OCI-LY1 (cell line): Measurements from ENCODE around the gene TIMP3.

Experiments used
- H2AFZ ChIP-seq: fragments of 200-600 bp; sonication (generic), shearing (Covaris generic); 2 replicates; pipeline ENCODE4 v1.6.0; 2014; ENCODE audit warnings: antibody characterized with exemption, mild to moderate bottlenecking, low read length
- H3F3A ChIP-seq: fragments of 200-600 bp; sonication (generic), shearing (Covaris generic); 2 replicates; pipeline ENCODE4 v1.6.0; 2014; ENCODE audit warnings: mild to moderate bottlenecking, antibody characterized with exemption, low read length, moderate library complexity; ENCODE audit not compliant: insufficient read depth
- H3K27ac ChIP-seq: fragments of 200-600 bp; sonication (generic); 2 replicates; pipeline ENCODE4 v1.5.1; 2014; ENCODE audit warnings: low read length, mixed run types, mild to moderate bottlenecking, low read depth; ENCODE audit not compliant: poor library complexity, severe bottlenecking
- H3K27me3 ChIP-seq: fragments of 200-600 bp; sonication (generic); 2 replicates; pipeline ENCODE4 v1.6.0; 2014; ENCODE audit warnings: antibody characterized with exemption, mild to moderate bottlenecking, low read length, moderate library complexity; ENCODE audit not compliant: insufficient read depth
- H3K36me3 ChIP-seq: fragments of 200-600 bp; sonication (generic); 2 replicates; pipeline ENCODE4 v1.6.1; 2014; ENCODE audit warnings: mild to moderate bottlenecking, antibody characterized with exemption, low read length, moderate library complexity, mixed read lengths; ENCODE audit not compliant: insufficient read depth
- H3K4me1 ChIP-seq: fragments of 200-600 bp; sonication (generic); 2 replicates; pipeline ENCODE4 v1.5.1; 2014; ENCODE audit warnings: mild to moderate bottlenecking, low read length, moderate library complexity; ENCODE audit not compliant: insufficient read depth, severe bottlenecking
- H3K4me2 ChIP-seq: fragments of 200-600 bp; sonication (generic), shearing (Covaris generic); 2 replicates; pipeline ENCODE4 v1.6.1; 2014; ENCODE audit warnings: low read length
- H3K4me3 ChIP-seq: fragments of 200-600 bp; sonication (generic); 2 replicates; pipeline ENCODE4 v1.5.1; 2014; ENCODE audit warnings: low read length, low read depth, mild to moderate bottlenecking, mixed read lengths; ENCODE audit not compliant: poor library complexity, severe bottlenecking
- H3K79me2 ChIP-seq: fragments of 200-600 bp; shearing (Covaris generic); 2 replicates; pipeline ENCODE4 v1.6.1; 2016; ENCODE audit warnings: mixed run types, low read length, mixed read lengths; ENCODE audit not compliant: insufficient read depth
- H3K9ac ChIP-seq: fragments of 200-600 bp; sonication (generic), shearing (Covaris generic); 2 replicates; pipeline ENCODE4 v1.6.1; 2014; ENCODE audit warnings: mild to moderate bottlenecking, low read length, mixed read lengths
- H3K9me2 ChIP-seq: fragments of 200-600 bp; sonication (generic), shearing (Covaris generic); 2 replicates; pipeline ENCODE4 v1.6.1; 2014; ENCODE audit warnings: low read depth, mild to moderate bottlenecking, low read length, mixed read lengths
- H3K9me3 ChIP-seq: fragments of 200-600 bp; shearing (Covaris generic); 2 replicates; pipeline ENCODE4 v1.6.1; 2014; ENCODE audit warnings: low read length, mixed read lengths
- H4K20me1 ChIP-seq: fragments of 200-600 bp; sonication (generic), shearing (Covaris generic); 2 replicates; pipeline ENCODE4 v1.6.0; 2016; ENCODE audit warnings: mild to moderate bottlenecking, low read length; ENCODE audit not compliant: insufficient read depth
- EZH2 ChIP-seq: fragments of 200-600 bp; sonication (generic), shearing (Covaris generic); IDR thresholded peaks from 2 replicates; pipeline ENCODE4 v1.8.0; 2017; ENCODE audit warnings: borderline replicate concordance, mixed run types, mild to moderate bottlenecking, antibody characterized with exemption, low read length, moderate library complexity, mixed read lengths
- TF ChIP-seq, protein P1 (sequence below): fragments of 200-600 bp; sonication (generic), shearing (Covaris generic); IDR thresholded peaks from 2 replicates; pipeline ENCODE4 v1.5.1; 2017; ENCODE audit warnings: mild to moderate bottlenecking, antibody characterized with exemption, low read length, moderate library complexity, mixed read lengths

TIMP3 gene

DNA sequence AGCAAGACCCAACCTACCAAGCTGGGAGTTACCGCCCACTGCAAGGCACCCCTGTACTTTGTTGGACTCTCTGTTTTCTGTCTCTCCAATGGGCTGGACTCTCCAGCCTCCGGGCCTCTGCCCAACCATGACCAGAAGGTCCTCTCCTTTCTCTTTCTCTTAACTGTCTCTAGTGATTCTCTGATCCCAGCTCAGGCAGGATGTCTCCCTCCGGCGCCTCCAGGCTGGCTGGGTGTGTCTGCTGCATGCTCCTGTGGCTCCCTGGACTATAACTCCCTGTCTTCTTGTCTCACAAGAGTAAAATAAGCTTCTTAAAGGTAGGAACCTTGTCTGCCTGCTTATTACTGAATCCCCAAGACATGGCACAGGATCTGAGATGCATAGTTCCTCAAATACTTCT is 36.3 kb downstream of the TIMP3 start:
- Histone ChIP-seq H3F3A (no peaks in the 10 kb centered on the region), H3K9me2 (no peaks in the 10 kb centered on the region), H3K4me3 (no peak overlapping the region), H3K9ac (no peak overlapping the region), H3K4me1 (no peaks in the 10 kb centered on the region), H4K20me1 (no peaks in the 10 kb centered on the region), H3K27ac (no peak overlapping the region), H2AFZ (no peak overlapping the region), H3K79me2 (no peaks in the 10 kb centered on the region), H3K27me3 (no peaks in the 10 kb centered on the region), H3K36me3 (no peaks in the 10 kb centered on the region), H3K9me3 (no peaks in the 10 kb centered on the region), H3K4me2 (no peak overlapping the region)
- TF ChIP-seq EZH2 = no peak
- TF ChIP-seq, protein P1, sequence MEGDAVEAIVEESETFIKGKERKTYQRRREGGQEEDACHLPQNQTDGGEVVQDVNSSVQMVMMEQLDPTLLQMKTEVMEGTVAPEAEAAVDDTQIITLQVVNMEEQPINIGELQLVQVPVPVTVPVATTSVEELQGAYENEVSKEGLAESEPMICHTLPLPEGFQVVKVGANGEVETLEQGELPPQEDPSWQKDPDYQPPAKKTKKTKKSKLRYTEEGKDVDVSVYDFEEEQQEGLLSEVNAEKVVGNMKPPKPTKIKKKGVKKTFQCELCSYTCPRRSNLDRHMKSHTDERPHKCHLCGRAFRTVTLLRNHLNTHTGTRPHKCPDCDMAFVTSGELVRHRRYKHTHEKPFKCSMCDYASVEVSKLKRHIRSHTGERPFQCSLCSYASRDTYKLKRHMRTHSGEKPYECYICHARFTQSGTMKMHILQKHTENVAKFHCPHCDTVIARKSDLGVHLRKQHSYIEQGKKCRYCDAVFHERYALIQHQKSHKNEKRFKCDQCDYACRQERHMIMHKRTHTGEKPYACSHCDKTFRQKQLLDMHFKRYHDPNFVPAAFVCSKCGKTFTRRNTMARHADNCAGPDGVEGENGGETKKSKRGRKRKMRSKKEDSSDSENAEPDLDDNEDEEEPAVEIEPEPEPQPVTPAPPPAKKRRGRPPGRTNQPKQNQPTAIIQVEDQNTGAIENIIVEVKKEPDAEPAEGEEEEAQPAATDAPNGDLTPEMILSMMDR = no peak

- Histone ChIP-seq H3K36me3 (no peaks in the 10 kb centered on the region), H3F3A (no peaks in the 10 kb centered on the region), H3K79me2 (no peaks in the 10 kb centered on the region), H3K27me3 (no peaks in the 10 kb centered on the region), H3K27ac (no peak overlapping the region), H3K9ac (no peak overlapping the region), H3K4me3 (no peak overlapping the region), H4K20me1 (no peaks in the 10 kb centered on the region), H2AFZ (no peak overlapping the region), H3K9me2 (no peaks in the 10 kb centered on the region), H3K4me1 (no peaks in the 10 kb centered on the region), H3K4me2 (no peak overlapping the region), H3K9me3 (no peaks in the 10 kb centered on the region)
- no peak for TF ChIP-seq EZH2
- TF ChIP-seq, protein P1 = no peak
These were observed 38.5 kb downstream of the TIMP3 start for GRCh38 chr22:32839831-32840584.

- Histone ChIP-seq H3K9ac (no peak overlapping the region), H3K4me1 (no peaks in the 10 kb centered on the region), H3F3A (no peaks in the 10 kb centered on the region), H3K4me3 (no peak overlapping the region), H4K20me1 (no peaks in the 10 kb centered on the region), H3K9me3 (no peaks in the 10 kb centered on the region), H2AFZ (no peak overlapping the region), H3K27ac (no peak overlapping the region), H3K4me2 (no peak overlapping the region), H3K79me2 (no peaks in the 10 kb centered on the region), H3K27me3 (no peaks in the 10 kb centered on the region), H3K9me2 (no peaks in the 10 kb centered on the region), H3K36me3 (no peaks in the 10 kb centered on the region)
- TF ChIP-seq EZH2 = no peak
- TF ChIP-seq, protein P1 = no peak
These were observed 39.7 kb downstream of the TIMP3 start for GRCh38 chr22:32841175-32841574.
